Measurements from ENCODE around the gene NUP85. TPM values are rescaled to one million over a fixed set of nuclear protein-coding genes. Genes with fewer than 3 reads are reported as not detected.

NUP85 gene
- polyA plus RNA-seq, 1 donor from 2014 or later = 32.3 TPM

DNA sequence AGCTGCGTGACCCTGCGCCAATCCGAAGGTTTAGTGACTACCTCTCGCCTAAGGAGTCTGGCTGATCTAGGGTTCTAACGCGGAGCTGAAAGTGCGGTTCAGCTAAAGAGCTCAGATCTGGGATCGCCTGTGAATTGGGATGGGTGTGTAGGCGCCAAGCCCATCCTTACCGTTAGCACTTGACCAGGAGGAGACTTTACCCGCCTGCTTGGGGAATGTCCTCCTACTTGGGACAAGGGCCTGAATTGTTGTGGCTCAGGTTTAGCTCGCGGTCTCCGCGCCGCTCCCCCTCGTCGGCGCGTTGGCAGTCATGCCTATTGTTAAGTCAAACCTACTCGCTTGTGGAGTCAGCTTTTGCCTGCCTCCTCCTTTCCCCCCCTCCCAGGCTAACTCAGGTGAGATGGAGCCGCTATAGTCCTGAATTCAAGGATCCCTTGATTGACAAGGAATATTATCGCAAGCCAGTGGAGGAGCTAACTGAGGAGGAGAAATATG is 56.7 kb downstream of the NUP85 start:
- Mint-ChIP-seq H3K4me3 (peak overlapping the region; percentile 97 to 100 (median 99)), H3K9me3 (no peaks in the 10 kb centered on the region), H3K27me3 (no peaks in the 10 kb centered on the region), H3K4me1 (peaks cover 27 to 33% (median 33%) of the 10 kb centered on the region in 3 donors), H3K27ac (peak overlapping the region; percentile 99 to 100 (median 100)), H3K36me3 (peaks cover 3% of the 10 kb centered on the region)

DNA sequence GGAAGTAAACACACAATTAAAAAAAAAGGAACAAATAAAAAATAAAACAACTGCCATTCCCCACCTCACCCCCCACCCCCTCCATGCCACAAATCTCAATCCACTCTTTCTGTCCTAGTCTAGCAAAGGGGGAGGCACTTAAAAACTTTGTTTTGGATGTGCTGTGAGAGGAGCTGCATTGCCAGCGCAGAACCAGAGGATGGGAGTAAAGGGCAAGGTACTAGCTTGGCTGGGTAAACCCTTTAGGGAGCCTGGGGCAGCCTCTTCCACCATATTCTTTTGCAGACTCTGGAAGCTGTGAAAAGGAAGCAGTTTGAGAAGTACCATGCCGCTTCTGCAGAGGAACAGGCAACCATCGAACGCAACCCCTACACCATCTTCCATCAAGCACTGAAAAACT is 57.6 kb downstream of the NUP85 start:
- no peaks in the 10 kb centered on the region for H3K9me3 Mint-ChIP-seq
- H3K36me3 Mint-ChIP-seq = peaks cover 3% of the 10 kb centered on the region
- H3K27ac Mint-ChIP-seq = peak overlapping the region in 2 of 3 donors; percentile 99 to 100
- H3K27me3 Mint-ChIP-seq = no peaks in the 10 kb centered on the region
- peaks cover 26 to 33% (median 28%) of the 10 kb centered on the region in 3 donors for H3K4me1 Mint-ChIP-seq
- H3K4me3 Mint-ChIP-seq = peak overlapping the region; percentile 47 to 98 (median 88)

DNA sequence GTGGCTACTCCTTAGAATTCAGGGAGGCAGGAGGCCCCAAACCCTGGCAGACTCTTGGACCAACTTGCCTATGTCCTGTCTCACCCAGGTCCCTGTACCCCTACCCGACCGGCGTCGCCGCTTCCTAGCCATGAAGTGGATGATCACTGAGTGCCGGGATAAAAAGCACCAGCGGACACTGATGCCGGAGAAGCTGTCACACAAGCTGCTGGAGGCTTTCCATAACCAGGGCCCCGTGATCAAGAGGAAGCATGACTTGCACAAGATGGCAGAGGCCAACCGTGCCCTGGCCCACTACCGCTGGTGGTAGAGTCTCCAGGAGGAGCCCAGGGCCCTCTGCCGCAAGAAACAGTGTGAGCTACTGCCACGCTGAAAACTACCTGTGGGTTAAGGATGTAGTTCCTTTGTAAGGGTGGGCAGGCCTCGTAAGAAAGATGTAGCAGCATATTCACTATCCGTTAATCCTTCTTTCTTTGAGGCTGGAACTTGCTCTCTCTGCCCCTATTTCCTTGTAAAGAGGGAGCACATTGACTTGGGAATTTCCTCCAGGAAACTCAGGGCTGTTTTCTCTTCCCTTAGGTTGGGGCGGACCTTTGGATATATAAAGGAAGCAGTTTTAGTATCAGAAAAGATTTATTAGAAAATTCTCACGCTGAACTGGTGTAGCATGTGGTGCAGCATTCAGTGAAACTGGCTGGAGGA is 60.3 kb downstream of the NUP85 start:
- Mint-ChIP-seq H3K27ac (peak overlapping the region in 1 of 3 donors; percentile 75), H3K4me1 (peaks cover 13 to 26% (median 18%) of the 10 kb centered on the region in 3 donors), H3K36me3 (peaks cover 3% of the 10 kb centered on the region), H3K9me3 (no peaks in the 10 kb centered on the region), H3K27me3 (no peaks in the 10 kb centered on the region), H3K4me3 (peak overlapping the region in 1 of 4 donors; percentile 79)

DNA sequence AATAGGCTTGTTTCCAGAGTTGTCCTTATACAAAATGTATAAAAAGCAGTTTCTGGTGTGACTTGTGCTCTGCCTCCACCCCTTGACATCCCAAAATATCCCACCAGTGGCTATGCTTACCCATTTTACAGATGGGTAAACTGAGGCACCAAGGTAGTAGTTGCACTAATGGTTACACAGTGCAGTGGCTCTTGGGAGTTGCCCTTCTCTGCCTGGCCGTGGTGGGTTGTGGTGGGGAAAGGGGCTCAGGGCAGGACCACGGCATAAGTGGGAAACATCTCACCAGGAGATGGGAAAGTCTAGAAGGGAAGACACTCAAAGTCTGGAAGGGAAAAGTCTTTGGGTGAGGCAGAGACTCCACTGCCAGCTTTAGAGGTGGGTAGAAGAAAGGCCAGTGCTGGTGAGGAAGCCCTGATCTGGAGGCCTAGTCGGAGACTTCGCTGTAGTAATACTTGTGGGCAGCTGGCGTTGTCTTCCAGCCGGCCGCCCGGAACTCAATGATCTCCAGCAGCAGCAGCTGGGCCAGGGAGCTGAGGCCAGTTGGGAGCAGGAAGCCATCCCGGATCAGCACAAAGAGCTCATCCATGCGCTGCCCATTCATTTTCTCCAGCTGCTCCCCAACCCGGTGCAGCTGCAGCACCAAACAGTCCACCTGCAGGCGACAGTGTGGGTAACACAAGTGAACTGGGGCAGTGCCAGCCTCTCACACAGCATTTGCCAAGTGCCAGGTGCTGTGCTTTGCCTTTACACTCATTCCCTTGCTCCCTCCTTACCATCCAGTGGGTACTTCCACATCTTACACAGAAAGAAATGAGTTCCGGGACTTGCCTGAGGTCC is 61.1 kb downstream of the NUP85 start:
- Mint-ChIP-seq H3K27ac (peak overlapping the region in 2 of 3 donors; percentile 55 to 75), H3K27me3 (no peaks in the 10 kb centered on the region), H3K4me1 (peaks cover 13 to 20% (median 16%) of the 10 kb centered on the region in 3 donors), H3K36me3 (peaks cover 3% of the 10 kb centered on the region), H3K9me3 (no peaks in the 10 kb centered on the region), H3K4me3 (peak overlapping the region in 1 of 4 donors; percentile 79)

DNA sequence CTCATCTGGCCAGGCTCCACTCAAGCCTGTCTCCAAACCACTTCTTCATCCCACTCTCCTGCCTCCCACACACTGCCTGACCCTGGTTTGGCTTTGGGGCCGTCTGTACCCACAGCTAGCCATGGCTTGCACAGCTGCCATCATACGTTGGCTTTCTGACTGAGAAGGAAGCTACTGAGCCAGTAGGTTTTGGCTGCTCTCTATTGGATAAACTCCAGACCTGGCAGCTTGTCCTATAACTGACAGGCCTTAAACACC is 61.6 kb downstream of the NUP85 start:
- Mint-ChIP-seq H3K9me3 (no peaks in the 10 kb centered on the region), H3K4me3 (peak overlapping the region in 1 of 4 donors; percentile 79), H3K36me3 (peaks cover 3% of the 10 kb centered on the region), H3K27ac (peak overlapping the region in 2 of 3 donors; percentile 55 to 75), H3K27me3 (no peaks in the 10 kb centered on the region), H3K4me1 (peaks cover 15 to 21% (median 19%) of the 10 kb centered on the region in 3 donors)

DNA sequence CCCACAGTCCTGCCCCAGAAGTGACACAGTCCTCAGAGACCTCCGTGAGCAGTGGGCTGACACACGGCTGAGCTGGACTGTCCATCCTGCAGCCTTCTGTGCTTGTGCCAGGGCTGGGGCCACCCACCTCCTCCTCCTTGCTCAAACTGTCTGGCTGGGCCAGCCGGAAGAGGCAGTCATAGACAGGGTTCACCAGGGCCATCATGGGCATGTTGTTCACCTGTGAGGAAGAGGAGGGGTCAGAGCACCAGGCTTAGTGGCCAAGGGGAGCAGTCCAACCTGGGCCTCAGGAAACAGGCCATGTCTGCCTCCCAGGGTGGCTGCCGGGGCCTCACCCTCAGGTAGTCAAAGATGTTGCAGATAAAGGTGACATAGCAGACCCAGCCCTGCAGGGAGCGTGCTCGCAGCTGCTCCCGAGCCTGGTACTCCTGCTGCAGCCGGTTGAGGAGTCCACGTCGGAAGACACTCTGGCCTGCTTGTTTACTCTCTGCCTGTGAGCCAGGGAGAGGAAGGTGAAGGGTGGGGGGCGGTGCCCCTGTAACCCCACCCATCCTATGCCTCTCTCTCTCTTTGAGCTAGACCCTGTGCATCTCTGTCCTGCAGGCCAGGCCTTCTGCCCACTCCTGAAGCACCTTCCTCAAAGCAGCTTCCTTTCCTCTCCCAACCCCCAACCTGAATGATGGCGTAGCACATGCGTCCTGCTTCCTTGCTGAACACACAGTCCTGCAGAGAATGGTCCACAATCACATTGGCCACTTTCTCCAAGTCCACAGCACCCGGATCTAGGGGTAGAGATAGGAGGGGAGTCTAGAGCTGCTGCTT is 62.1 kb downstream of the NUP85 start:
- H3K27ac Mint-ChIP-seq = peak overlapping the region in 1 of 3 donors; percentile 90
- peaks cover 3% of the 10 kb centered on the region for H3K36me3 Mint-ChIP-seq
- peak overlapping the region in 1 of 4 donors; percentile 93 for H3K4me3 Mint-ChIP-seq

DNA sequence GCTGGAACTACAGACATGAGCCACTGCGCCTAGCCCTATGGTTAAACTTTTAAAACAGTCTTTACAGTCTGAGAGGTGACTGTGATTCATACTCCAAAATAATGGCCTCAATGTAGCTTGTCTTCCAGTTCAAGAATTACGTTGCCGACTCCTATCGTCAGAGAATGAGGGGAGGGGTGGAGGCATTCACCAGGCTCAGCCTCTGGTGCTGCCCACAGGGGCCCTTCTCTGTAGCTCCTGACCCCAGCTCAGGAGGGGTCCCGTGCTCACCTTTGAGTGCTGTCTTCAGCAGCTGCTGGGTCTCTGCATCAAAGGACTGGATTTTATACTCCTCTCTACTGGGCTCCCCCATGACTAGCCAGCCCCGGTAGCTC is 64.4 kb downstream of the NUP85 start:
- H3K4me3 Mint-ChIP-seq = peak overlapping the region; percentile 30 to 93 (median 87)
- H3K4me1 Mint-ChIP-seq = peaks cover 17 to 21% (median 18%) of the 10 kb centered on the region in 3 donors
- peaks cover 3% of the 10 kb centered on the region for H3K36me3 Mint-ChIP-seq
- peak overlapping the region in 2 of 3 donors; percentile 16 to 82 for H3K27ac Mint-ChIP-seq
- H3K9me3 Mint-ChIP-seq = no peaks in the 10 kb centered on the region
- no peaks in the 10 kb centered on the region for H3K27me3 Mint-ChIP-seq

More for the DNA sequence above, 62.1 kb downstream of the NUP85 start:
- H3K4me1 Mint-ChIP-seq = peaks cover 11 to 17% (median 17%) of the 10 kb centered on the region in 3 donors
- H3K9me3 Mint-ChIP-seq = no peaks in the 10 kb centered on the region
- H3K27me3 Mint-ChIP-seq = no peaks in the 10 kb centered on the region

DNA sequence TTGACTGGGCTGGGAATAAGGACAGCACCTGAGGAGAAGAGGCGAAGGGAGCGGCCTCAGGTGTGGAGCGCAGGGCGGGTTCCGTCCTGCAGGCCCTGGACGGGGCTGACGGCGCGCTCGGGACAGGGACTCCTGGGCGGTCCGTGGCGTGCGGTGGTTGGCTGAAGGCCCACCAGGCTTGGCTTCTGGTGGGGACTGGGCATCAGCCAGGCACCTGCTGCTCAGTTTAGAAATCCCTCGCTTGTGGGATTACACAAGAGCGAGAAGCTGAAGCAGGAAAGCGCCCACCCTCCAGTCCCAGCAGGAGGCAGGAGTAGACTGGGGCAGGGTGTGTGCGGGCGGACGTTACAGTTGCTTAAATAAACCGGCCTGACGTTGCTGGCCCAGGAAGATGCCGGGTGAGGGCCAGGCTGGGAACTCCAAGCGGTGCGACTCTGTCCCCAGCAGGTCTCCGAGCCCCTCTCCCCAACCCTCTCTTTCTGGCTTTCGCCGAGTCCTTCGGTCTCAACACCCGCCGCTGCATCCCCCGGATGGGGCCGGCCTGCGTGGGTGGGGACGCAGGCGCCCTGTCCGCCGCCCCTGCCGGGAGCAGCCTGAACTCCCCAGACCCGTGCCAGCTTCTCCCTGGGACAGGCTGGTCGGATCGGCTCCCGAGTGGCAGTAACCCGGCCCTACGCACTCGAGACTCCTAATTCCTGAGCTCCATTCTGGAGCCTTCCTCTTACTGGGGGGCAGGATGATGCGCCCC is 64.9 kb downstream of the NUP85 start:
- no peaks in the 10 kb centered on the region for H3K9me3 Mint-ChIP-seq
- H3K27ac Mint-ChIP-seq = peak overlapping the region; percentile 16 to 85 (median 82)
- H3K4me1 Mint-ChIP-seq = peaks cover 17 to 21% (median 18%) of the 10 kb centered on the region in 3 donors

DNA sequence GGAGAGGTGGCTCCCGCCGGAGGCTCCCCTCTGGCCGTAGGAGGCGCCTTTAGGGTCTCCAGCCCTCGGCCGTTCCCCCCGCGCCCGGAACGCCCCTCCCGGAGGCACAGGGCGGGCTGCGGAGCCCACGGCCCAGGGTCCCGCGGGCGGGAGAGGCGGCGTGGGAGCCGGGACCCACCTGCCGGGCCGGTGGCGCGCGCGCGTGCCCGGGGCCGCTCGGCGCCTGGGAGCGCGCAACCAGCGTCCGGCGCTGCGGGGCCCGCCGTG is 65.4 kb downstream of the NUP85 start, which contains the start of gene MIF4GD:
MIF4GD (minus strand) TSS at position 266 of the 267 bp plus-strand sequence. CDS start 1,036 bp downstream, outside the sequence.
- H3K4me1 Mint-ChIP-seq = peaks cover 17 to 21% (median 18%) of the 10 kb centered on the region in 3 donors
- peaks cover 3% of the 10 kb centered on the region for H3K36me3 Mint-ChIP-seq
- H3K9me3 Mint-ChIP-seq = no peaks in the 10 kb centered on the region
- no peaks in the 10 kb centered on the region for H3K27me3 Mint-ChIP-seq
- peak within 1 kb of the TSS; percentile 81 to 93 (median 93) for H3K4me3 Mint-ChIP-seq
- H3K27ac Mint-ChIP-seq = peak within 1 kb of the TSS; percentile 16 to 91 (median 86)

More for the DNA sequence above, 64.9 kb downstream of the NUP85 start:
- Mint-ChIP-seq H3K27me3 (no peaks in the 10 kb centered on the region), H3K4me3 (peak overlapping the region; percentile 81 to 93 (median 93)), H3K36me3 (peaks cover 3% of the 10 kb centered on the region)

DNA sequence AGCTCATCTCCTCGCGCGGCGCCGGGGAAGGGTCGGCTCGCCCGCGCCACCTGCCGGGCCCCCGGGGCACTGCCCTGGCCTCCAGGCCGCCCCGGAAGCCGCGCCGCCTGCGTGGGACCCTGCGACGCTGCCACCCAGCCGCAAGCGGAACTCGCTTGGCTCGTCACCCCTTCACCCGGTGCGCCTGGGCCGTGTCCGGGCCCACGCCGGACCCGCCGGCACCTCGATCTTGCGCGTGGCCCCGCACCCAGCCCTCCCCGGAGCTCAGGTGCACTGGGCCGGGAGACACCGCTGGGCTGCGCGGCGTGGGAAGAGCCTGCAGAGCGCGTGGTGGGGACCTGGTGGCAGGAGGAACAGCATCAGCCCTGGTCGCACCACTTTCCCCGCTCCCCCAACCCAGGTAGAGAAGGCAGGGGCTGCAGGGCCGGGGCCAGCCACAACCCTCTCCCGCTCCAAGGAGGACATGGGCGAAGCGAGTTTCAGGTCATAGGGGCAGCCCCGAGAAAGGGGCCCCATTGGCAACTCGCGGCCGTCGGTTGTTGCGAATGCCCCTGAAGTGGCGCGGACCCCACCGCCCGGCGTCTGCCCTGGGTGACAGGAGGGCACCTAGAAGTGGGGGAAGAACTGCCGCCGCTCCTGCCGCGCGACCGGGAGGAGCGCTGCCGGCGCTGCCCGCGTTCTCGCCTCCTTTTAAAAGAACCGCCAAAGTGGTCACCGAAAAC is 65.9 kb downstream of the NUP85 start:
- Mint-ChIP-seq H3K27ac (peak overlapping the region; percentile 2 to 91 (median 86)), H3K4me3 (peak overlapping the region; percentile 69 to 92 (median 84)), H3K9me3 (no peaks in the 10 kb centered on the region), H3K36me3 (peaks cover 3% of the 10 kb centered on the region), H3K4me1 (peaks cover 17 to 20% (median 18%) of the 10 kb centered on the region in 3 donors), H3K27me3 (no peaks in the 10 kb centered on the region)

DNA sequence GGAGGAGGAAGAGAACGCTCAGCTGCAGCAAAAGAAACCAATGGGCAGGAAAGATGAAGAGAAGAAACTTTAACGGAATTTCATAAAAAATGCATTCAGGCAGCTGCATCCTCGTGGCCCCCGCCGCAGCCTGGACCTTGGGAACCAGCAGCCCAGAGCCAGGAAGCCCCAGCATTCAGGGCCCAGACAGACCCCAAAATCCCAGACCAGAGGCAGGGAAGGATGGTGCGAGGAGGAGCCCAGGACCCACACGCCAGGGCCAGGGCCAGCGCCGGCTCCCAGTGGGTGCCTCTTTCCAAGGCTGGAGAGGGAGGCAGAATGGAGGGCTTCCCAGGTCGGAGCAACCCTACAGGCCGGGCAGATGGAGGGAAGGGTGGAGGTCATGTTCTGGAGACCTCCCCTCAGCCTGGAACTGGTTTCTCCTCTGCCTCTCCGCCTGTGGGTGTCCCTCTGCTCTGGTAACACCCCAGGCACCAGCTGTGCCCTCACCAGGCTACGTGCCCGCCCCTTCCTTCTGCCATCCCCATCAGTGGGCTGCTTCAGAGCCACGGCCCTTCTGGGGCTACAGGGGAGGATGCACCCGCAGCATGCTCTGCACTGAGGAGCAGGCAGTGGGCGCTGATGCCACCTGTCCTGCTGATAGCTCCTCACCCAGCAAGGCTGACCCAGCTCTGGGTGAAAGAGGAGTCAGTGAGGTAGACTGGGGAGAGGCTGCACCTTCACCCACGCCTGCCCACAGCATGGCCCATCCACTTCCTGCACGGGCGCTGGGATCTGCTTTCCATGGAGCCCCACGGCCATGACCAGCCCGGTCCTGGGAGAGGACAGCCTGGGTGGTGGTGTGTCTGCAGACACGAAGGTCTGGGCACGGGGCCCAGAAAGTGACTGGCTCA is 66.7 kb downstream of the NUP85 start:
- Mint-ChIP-seq H3K27ac (peak overlapping the region; percentile 2 to 91 (median 86)), H3K4me3 (peak overlapping the region; percentile 69 to 92 (median 84)), H3K36me3 (no peaks in the 10 kb centered on the region), H3K27me3 (no peaks in the 10 kb centered on the region), H3K4me1 (peaks cover 17 to 19% (median 18%) of the 10 kb centered on the region in 3 donors), H3K9me3 (no peaks in the 10 kb centered on the region)

DNA sequence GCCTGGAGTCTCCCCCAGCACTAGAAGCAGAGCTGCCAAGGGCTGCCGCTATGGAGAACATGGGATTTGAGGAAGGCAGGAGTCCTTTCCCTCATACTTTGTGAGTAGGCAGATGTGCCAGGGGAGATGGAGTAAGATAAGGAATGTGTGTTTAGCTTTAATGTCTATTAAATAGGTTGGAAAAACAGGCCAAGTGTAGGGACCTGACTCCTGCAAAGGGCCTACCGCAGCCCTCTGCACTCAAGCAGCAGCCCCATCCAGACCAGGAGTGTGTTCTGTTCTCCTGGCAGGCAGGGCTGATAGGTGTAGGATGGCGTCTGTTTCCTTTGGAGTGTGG is 67.3 kb downstream of the NUP85 start:
- Mint-ChIP-seq H3K36me3 (no peaks in the 10 kb centered on the region), H3K27ac (peak overlapping the region in 1 of 3 donors; percentile 86), H3K9me3 (no peaks in the 10 kb centered on the region), H3K27me3 (no peaks in the 10 kb centered on the region), H3K4me1 (peaks cover 17 to 19% (median 18%) of the 10 kb centered on the region in 3 donors), H3K4me3 (peak overlapping the region; percentile 63 to 92 (median 84))
